ENCODE measurements around the gene BMP2. TPM values are rescaled to one million over a fixed set of nuclear protein-coding genes. Genes with fewer than 3 reads are reported as not detected.

The BMP2 gene
- total and polyA plus RNA-seq, 2 experiments from 2014 or later, result 0.73 to 1.0 TPM

- peaks cover 3% of the 10 kb centered on the region; the same call in 1 of the 3 replicates for H3K36me3 Mint-ChIP-seq (ENCODE audit: low read depth)
- H3K9me2 ChIP-seq (ENCODE audit: insufficient read depth), result no peaks in the 10 kb centered on the region; the same call in 1 of the 2 replicates
- no peak overlapping the region for H2AFZ ChIP-seq
- TF ChIP-seq JUNB (IDR thresholded peaks at IDR 0.05; ENCODE audit: unreplicated experiment), result no peak
- TF ChIP-seq ZNF114 (CRISPR knock-in tag; IDR thresholded peaks at IDR 0.05), result no peak
- no peak for TF ChIP-seq CTCF (conservative IDR thresholded peaks at IDR 0.05; ENCODE audit: low read depth in 2 of 2)
- TF ChIP-seq ZNF331 (CRISPR knock-in tag; IDR thresholded peaks at IDR 0.05; ENCODE audit: low read depth), result no peak
- no peak for TF ChIP-seq NANOG (IDR thresholded peaks at IDR 0.05; ENCODE audit: borderline replicate concordance)
- no peak for TF ChIP-seq EZH2phosphoT487 (IDR thresholded peaks at IDR 0.05; ENCODE audit: unreplicated experiment)
- no peak for TF ChIP-seq POLR2AphosphoS5 (IDR thresholded peaks at IDR 0.05; ENCODE audit: low read depth)
- no peak for TF ChIP-seq ETS1 (IDR thresholded peaks at IDR 0.05)
- TF ChIP-seq EZH2 (IDR thresholded peaks at IDR 0.05; ENCODE audit: low read depth, unreplicated experiment), result no peak
- no peak for TF ChIP-seq ZNF462 (CRISPR knock-in tag; IDR thresholded peaks at IDR 0.05)
- TF ChIP-seq STAT1 (IDR thresholded peaks at IDR 0.05; ENCODE audit: unreplicated experiment), result no peak
- no peak for TF ChIP-seq CREB1 (CRISPR knock-in tag; IDR thresholded peaks at IDR 0.05; ENCODE audit: low read depth)
- TF ChIP-seq REST (IDR thresholded peaks at IDR 0.05; ENCODE audit: unreplicated experiment), result no peak
- peaks cover 4% of the 10 kb centered on the region; the same call in 1 of the 3 replicates for H3K9me3 Mint-ChIP-seq
- H3K27ac ChIP-seq (ENCODE audit: low read depth), result no peak overlapping the region
- H3K27me3 Mint-ChIP-seq (ENCODE audit: insufficient read depth, low read depth, poor library complexity), result peaks cover 2% of the 10 kb centered on the region
- H3K4me3 Mint-ChIP-seq, result no peak overlapping the region
- H3K36me3 ChIP-seq (ENCODE audit: insufficient read depth), result no peaks in the 10 kb centered on the region
- H3F3A ChIP-seq (replicated peaks; ENCODE audit: low read depth), result no peaks in the 10 kb centered on the region
- H3K4me1 Mint-ChIP-seq, result no peaks in the 10 kb centered on the region
- H4K20me1 ChIP-seq (replicated peaks; ENCODE audit: insufficient read depth), result no peaks in the 10 kb centered on the region
- H3K4me3 ChIP-seq, result no peak overlapping the region
- H3K27ac Mint-ChIP-seq, result no peak overlapping the region
- no peak overlapping the region for H3K4me2 ChIP-seq
- no peaks in the 10 kb centered on the region for H3K79me2 ChIP-seq (replicated peaks; ENCODE audit: insufficient read depth)
- H3K4me1 ChIP-seq (ENCODE audit: insufficient read depth), result no peaks in the 10 kb centered on the region
- ATAC-seq (no peak), DNase-seq (ENCODE audit: low spot score) (no peak)
- H3K27me3 ChIP-seq (ENCODE audit: insufficient read depth), result no peaks in the 10 kb centered on the region
Measured at GRCh38 chr20:6744805-6745204, 22.7 kb upstream of the BMP2 start.
